ES-I3 (cell line): ENCODE data around the gene TH.
"Not testable (repeated sequence)": the region's sequence is repeated elsewhere in the genome, so short reads cannot be mapped to it uniquely, and the experiment has no call there.

ENCODE experiments used
- H3K36me3 ChIP-seq: 2 replicates; pipeline ENCODE4 v1.6.1; 2013; ENCODE audit warnings: mild to moderate bottlenecking, low read length, control low read depth, moderate library complexity; ENCODE audit not compliant: insufficient read depth
- H3K4me1 ChIP-seq: 2 replicates; pipeline ENCODE4 v1.6.1; 2013; ENCODE audit warnings: mild to moderate bottlenecking, control low read depth, low read length; ENCODE audit not compliant: insufficient read depth
- H3K9ac ChIP-seq: 2 replicates; pipeline ENCODE4 v1.6.1; 2013; ENCODE audit warnings: low read depth, mild to moderate bottlenecking, low read length, moderate library complexity
- H3K9me3 ChIP-seq: 2 replicates; pipeline ENCODE4 v1.6.1; 2013; ENCODE audit warnings: mild to moderate bottlenecking, low read length, moderate library complexity; ENCODE audit not compliant: control insufficient read depth, insufficient read depth

The TH gene

GRCh38 chr11:2194877-2195755, 23.5 kb upstream of the TH start:
- Histone ChIP-seq H3K4me1 (no peaks in the 10 kb centered on the region), H3K9ac (no peak overlapping the region), H3K9me3 (no peaks in the 10 kb centered on the region), H3K36me3 (no peaks in the 10 kb centered on the region)

GRCh38 chr11:2193888-2194595, 22.4 kb upstream of the TH start:
- H3K36me3 ChIP-seq, H3K9me3 ChIP-seq, H3K9ac ChIP-seq, H3K4me1 ChIP-seq: not testable (repeated sequence)

- Histone ChIP-seq H3K9me3 (no peaks in the 10 kb centered on the region), H3K9ac (no peak overlapping the region), H3K4me1 (no peaks in the 10 kb centered on the region), H3K36me3 (no peaks in the 10 kb centered on the region)
Observed at GRCh38 chr11:2193099-2193887, 21.7 kb upstream of the TH start.

GRCh38 chr11:2192435-2192834, 20.8 kb upstream of the TH start:
- no peaks in the 10 kb centered on the region for H3K4me1 ChIP-seq
- H3K36me3 ChIP-seq = no peaks in the 10 kb centered on the region
- H3K9me3 ChIP-seq = no peaks in the 10 kb centered on the region
- H3K9ac ChIP-seq = no peak overlapping the region

GRCh38 chr11:2191883-2192282, 20.3 kb upstream of the TH start:
- no peak overlapping the region for H3K9ac ChIP-seq
- no peaks in the 10 kb centered on the region for H3K36me3 ChIP-seq
- no peaks in the 10 kb centered on the region for H3K9me3 ChIP-seq
- H3K4me1 ChIP-seq = no peaks in the 10 kb centered on the region

GRCh38 chr11:2190657-2191471, 19.2 kb upstream of the TH start:
- H3K4me1 ChIP-seq = no peaks in the 10 kb centered on the region
- no peaks in the 10 kb centered on the region for H3K36me3 ChIP-seq
- H3K9me3 ChIP-seq = no peaks in the 10 kb centered on the region
- no peak overlapping the region for H3K9ac ChIP-seq

- no peaks in the 10 kb centered on the region for H3K4me1 ChIP-seq
- H3K9ac ChIP-seq = no peak overlapping the region
- no peaks in the 10 kb centered on the region for H3K36me3 ChIP-seq
- H3K9me3 ChIP-seq = no peaks in the 10 kb centered on the region
Observed at GRCh38 chr11:2189938-2190656, 18.5 kb upstream of the TH start.

GRCh38 chr11:2188745-2189144, 17.1 kb upstream of the TH start:
- H3K4me1 ChIP-seq = no peaks in the 10 kb centered on the region
- H3K9me3 ChIP-seq = no peaks in the 10 kb centered on the region
- no peak overlapping the region for H3K9ac ChIP-seq
- no peaks in the 10 kb centered on the region for H3K36me3 ChIP-seq

- Histone ChIP-seq H3K4me1 (no peaks in the 10 kb centered on the region), H3K36me3 (no peaks in the 10 kb centered on the region), H3K9ac (no peak overlapping the region), H3K9me3 (no peaks in the 10 kb centered on the region)
Observed at GRCh38 chr11:2187280-2187707, 15.7 kb upstream of the TH start.

- Histone ChIP-seq H3K9me3 (no peaks in the 10 kb centered on the region), H3K36me3 (no peaks in the 10 kb centered on the region), H3K4me1 (no peaks in the 10 kb centered on the region), H3K9ac (no peak overlapping the region)
Observed at GRCh38 chr11:2186669-2187279, 15.2 kb upstream of the TH start.

GRCh38 chr11:2185324-2186085, 13.9 kb upstream of the TH start:
- Histone ChIP-seq H3K9me3 (no peaks in the 10 kb centered on the region), H3K4me1 (no peaks in the 10 kb centered on the region), H3K36me3 (no peaks in the 10 kb centered on the region), H3K9ac (no peak overlapping the region)

GRCh38 chr11:2182692-2183474, 11.3 kb upstream of the TH start:
- Histone ChIP-seq H3K9me3 (no peaks in the 10 kb centered on the region), H3K36me3 (no peaks in the 10 kb centered on the region), H3K9ac (no peak overlapping the region), H3K4me1 (peaks cover 6% of the 10 kb centered on the region; the same call in 1 of the 2 replicates)
